Stomach (tissue), 9 donors: ENCODE results near the gene NDUFAF3. TPM values are rescaled to one million over a fixed set of nuclear protein-coding genes. Genes with fewer than 3 reads are reported as not detected.

Experiments
- DNase-seq, 2 donors: peaks; one replicate each; pipeline versions ENCODE4 v3.0.0 to v3.0.0-alpha.2; 2013 to 2019
- H3K27ac ChIP-seq, 5 donors: fragments of 200-600 bp in 4 of 5; sonication (generic) in 4 of 5; one replicate each; pipeline ENCODE4 v1.5.1; 2013 to 2019; ENCODE audit warnings: mild to moderate bottlenecking in 1 of 5, moderate library complexity in 1 of 5
- H3K27me3 ChIP-seq, 3 donors: fragments of 200-600 bp; sonication (generic); one replicate each; pipeline ENCODE4 v1.5.1; 2017 to 2019; ENCODE audit warnings: mixed run types in 1 of 3
- H3K36me3 ChIP-seq, 4 donors: fragments of 200-600 bp; sonication (generic); 1 replicate in 3 of 4; 2 replicates in 1 of 4; pipeline ENCODE4 v1.5.1; 2016 to 2019
- H3K4me1 ChIP-seq, 4 donors: fragments of 200-600 bp; sonication (generic); one replicate each; pipeline ENCODE4 v1.5.1; 2016 to 2019
- H3K4me3 ChIP-seq, 4 donors: fragments of 200-600 bp; sonication (generic) in 3 of 4; one replicate each; pipeline ENCODE4 v1.5.1; 2016 to 2019; ENCODE audit warnings: mild to moderate bottlenecking in 1 of 4
- H3K9me3 ChIP-seq, 4 donors: fragments of 200-600 bp; sonication (generic); one replicate each; pipeline ENCODE4 v1.5.1; 2016 to 2019
- EP300 ChIP-seq: sonication (generic); formaldehyde crosslinking; IDR thresholded peaks from one replicate; pipeline ENCODE4 v1.6.1; 2017; ENCODE audit warnings: antibody characterized with exemption
- POLR2A ChIP-seq, 4 donors: fragments of 450-650 bp; IDR thresholded peaks; one replicate each; pipeline ENCODE4 v1.6.1; 2016; ENCODE audit warnings: antibody characterized with exemption in 4 of 4, control low read depth in 2 of 4, mild to moderate bottlenecking in 1 of 4, moderate library complexity in 1 of 4
- POLR2AphosphoS5 ChIP-seq, 3 donors: sonication (generic); formaldehyde crosslinking; IDR thresholded peaks; one replicate each; pipeline ENCODE4 v1.6.1; 2016; ENCODE audit warnings: antibody characterized with exemption in 3 of 3
- WGBS, 5 donors: extraction: QIAGEN DNeasy Blood & Tissue Kit in 3 of 5; methylation state at CpG; one replicate each; pipeline versions ENCODE4 v1.1.5 to v1.1.7; 2013 to 2018; 5-methylcytosine and 5-hydroxymethylcytosine counted together
- intact Hi-C: fragments of 100-400 bp; cut with DNase I; formaldehyde crosslinking; loops from one replicate; pipeline ENCODE4 v1.15.1; 2023; ENCODE audit warnings: low total_unique reads
- polyA plus RNA-seq, 3 donors: library from polyadenylated mRNA; stranded (reverse); fragments of 200-250 nt; gene quantifications; one replicate each; pipeline ENCODE4 v1.2.3, GENCODE V29; 2013
- total RNA-seq, 5 donors: library from RNA; depleted of rRNA; stranded (reverse); fragments of >200 nt; gene quantifications; one replicate each; pipeline versions ENCODE4 v1.1.0 to v1.2.3, GENCODE V29; 2014 to 2016
- TF ChIP-seq, protein P1 (sequence below), 7 experiments: fragments of 450-650 bp in 4 of 7; fragments of 200-600 bp in 3 of 7; sonication (generic) in 3 of 7; IDR thresholded peaks; one replicate each; pipeline ENCODE4 v1.5.1; 2016 to 2019; ENCODE audit warnings: antibody characterized with exemption in 7 of 7, control low read depth in 2 of 7, mild to moderate bottlenecking in 1 of 7
- donor health status: healthy with polysubstance abuse.
- donor health status: Bipolar disorder and iron deficiency.
- donor health status: healthy.

Gene NDUFAF3
- total and polyA plus RNA-seq, 8 donors = 41.3 to 105 (median 61.3) TPM

DNA sequence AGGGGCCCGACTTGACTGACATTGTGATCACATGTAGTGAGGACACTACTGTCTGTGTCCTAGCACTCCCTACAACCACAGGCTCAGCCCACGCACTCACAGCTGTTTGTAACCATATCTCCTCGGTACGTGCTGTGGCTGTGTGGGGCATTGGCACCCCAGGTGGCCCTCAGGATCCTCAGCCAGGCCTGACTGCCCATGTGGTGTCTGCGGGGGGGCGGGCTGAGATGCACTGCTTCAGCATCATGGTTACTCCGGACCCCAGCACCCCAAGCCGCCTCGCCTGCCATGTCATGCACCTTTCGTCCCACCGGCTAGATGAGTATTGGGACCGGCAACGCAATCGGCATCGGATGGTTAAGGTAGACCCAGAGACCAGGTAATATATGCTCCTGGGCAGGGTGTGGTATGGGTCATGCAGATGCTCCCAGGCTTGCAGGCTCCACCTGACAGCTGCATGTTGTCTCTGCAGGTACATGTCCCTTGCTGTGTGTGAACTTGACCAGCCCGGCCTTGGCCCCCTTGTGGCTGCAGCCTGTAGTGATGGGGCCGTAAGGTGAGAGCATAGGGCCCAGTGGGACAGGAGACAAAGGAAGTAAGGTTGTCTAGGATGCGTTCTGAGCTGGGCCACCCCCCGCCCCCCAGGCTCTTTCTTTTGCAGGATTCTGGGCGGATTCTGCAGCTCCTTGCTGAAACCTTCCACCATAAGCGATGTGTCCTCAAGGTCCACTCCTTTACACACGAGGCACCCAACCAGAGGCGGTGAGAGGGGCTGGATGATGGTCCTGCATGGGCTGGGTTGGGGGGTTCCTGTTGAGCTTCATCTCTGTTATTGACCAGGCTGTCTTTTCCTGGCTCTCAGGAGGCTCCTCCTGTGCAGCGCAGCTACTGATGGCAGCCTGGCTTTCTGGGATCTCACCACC, 7.9 kb upstream of the NDUFAF3 start:
- Histone ChIP-seq H3K4me1 (peaks cover 26 to 67% (median 52%) of the 10 kb centered on the region in 4 donors), H3K27ac (no peak overlapping the region), H3K36me3 (peaks cover 22 to 66% (median 57%) of the 10 kb centered on the region in 4 donors), H3K4me3 (no peak overlapping the region), H3K9me3 (no peaks in the 10 kb centered on the region), H3K27me3 (no peaks in the 10 kb centered on the region)
- intact Hi-C loops = no loop called here
- TF ChIP-seq POLR2A (IDR thresholded peaks at IDR 0.05) = no peak
- no peak for TF ChIP-seq EP300
- TF ChIP-seq POLR2AphosphoS5 (IDR thresholded peaks at IDR 0.05) = no peak
- TF ChIP-seq, protein P1, sequence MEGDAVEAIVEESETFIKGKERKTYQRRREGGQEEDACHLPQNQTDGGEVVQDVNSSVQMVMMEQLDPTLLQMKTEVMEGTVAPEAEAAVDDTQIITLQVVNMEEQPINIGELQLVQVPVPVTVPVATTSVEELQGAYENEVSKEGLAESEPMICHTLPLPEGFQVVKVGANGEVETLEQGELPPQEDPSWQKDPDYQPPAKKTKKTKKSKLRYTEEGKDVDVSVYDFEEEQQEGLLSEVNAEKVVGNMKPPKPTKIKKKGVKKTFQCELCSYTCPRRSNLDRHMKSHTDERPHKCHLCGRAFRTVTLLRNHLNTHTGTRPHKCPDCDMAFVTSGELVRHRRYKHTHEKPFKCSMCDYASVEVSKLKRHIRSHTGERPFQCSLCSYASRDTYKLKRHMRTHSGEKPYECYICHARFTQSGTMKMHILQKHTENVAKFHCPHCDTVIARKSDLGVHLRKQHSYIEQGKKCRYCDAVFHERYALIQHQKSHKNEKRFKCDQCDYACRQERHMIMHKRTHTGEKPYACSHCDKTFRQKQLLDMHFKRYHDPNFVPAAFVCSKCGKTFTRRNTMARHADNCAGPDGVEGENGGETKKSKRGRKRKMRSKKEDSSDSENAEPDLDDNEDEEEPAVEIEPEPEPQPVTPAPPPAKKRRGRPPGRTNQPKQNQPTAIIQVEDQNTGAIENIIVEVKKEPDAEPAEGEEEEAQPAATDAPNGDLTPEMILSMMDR (IDR thresholded peaks at IDR 0.05) = peak in 5 of 7 experiments; percentile 32 to 60 (median 45)
- peak; percentile 66 to 69 for DNase-seq
- WGBS, 5 donors = 79 to 85% (median 83%) methylated on average over 16 to 24 of the region's 24 CpGs

DNA sequence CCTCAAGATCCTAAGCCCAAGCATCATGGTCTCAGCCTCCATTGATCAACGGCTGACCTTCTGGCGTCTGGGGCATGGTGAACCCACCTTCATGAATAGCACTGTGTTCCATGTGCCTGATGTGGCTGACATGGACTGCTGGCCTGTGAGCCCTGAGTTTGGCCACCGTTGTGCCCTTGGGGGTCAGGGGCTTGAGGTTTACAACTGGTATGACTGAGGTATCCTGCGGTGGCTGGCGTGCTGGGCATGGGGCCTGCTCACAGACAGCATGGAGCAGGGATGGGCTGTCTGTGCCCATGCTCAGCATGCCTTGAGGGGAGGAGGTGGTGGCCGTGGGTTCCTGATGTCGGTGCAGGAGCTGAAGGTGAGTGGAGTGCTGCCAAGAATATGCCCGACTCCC, 6.8 kb upstream of the NDUFAF3 start:
- H3K9me3 ChIP-seq = no peaks in the 10 kb centered on the region
- TF ChIP-seq EP300 (no peak), POLR2AphosphoS5 (IDR thresholded peaks at IDR 0.05) (no peak), POLR2A (IDR thresholded peaks at IDR 0.05) (no peak)
- TF ChIP-seq, protein P1 (IDR thresholded peaks at IDR 0.05) = no peak
- intact Hi-C loops = no loop called here
- DNase-seq = peak in 1 of 2 donors; percentile 3
- no peaks in the 10 kb centered on the region for H3K27me3 ChIP-seq
- H3K4me1 ChIP-seq = peaks cover 36 to 68% (median 58%) of the 10 kb centered on the region in 4 donors
- no peak overlapping the region for H3K27ac ChIP-seq
- H3K4me3 ChIP-seq = no peak overlapping the region
- H3K36me3 ChIP-seq = peaks cover 22 to 59% (median 57%) of the 10 kb centered on the region in 4 donors
- WGBS, 5 donors = 78 to 85% (median 80%) methylated on average over 6 to 8 of the region's 8 CpGs

- TF ChIP-seq, protein P1 (IDR thresholded peaks at IDR 0.05) = no peak
- no peak for TF ChIP-seq POLR2A (IDR thresholded peaks at IDR 0.05)
- no peak for TF ChIP-seq POLR2AphosphoS5 (IDR thresholded peaks at IDR 0.05)
- no peak for TF ChIP-seq EP300
- 61 to 89% (median 80%) methylated on average over 6 of the region's 6 CpGs for WGBS, 5 donors
- Histone ChIP-seq H3K27ac (no peak overlapping the region), H3K36me3 (peaks cover 22 to 59% (median 57%) of the 10 kb centered on the region in 4 donors), H3K4me1 (peaks cover 42 to 75% (median 64%) of the 10 kb centered on the region in 4 donors), H3K9me3 (no peaks in the 10 kb centered on the region), H3K27me3 (no peaks in the 10 kb centered on the region), H3K4me3 (no peak overlapping the region)
- DNase-seq = no peak
- intact Hi-C loops = no loop called here
These were observed 6.2 kb upstream of the NDUFAF3 start for GRCh38 chr3:49015765-49016164.

GRCh38 chr3:49016414-49017228, 5.3 kb upstream of the NDUFAF3 start:
- WGBS, 5 donors = 83 to 86% (median 85%) methylated on average over 5 to 6 of the region's 6 CpGs
- Histone ChIP-seq H3K27me3 (no peaks in the 10 kb centered on the region), H3K36me3 (peaks cover 22 to 53% (median 52%) of the 10 kb centered on the region in 4 donors), H3K27ac (peak overlapping the region in 3 of 5 donors; percentile 75 to 88 (median 86)), H3K4me3 (no peak overlapping the region), H3K9me3 (no peaks in the 10 kb centered on the region), H3K4me1 (peaks cover 39 to 67% (median 64%) of the 10 kb centered on the region in 4 donors)
- intact Hi-C loops = no loop called here
- no peak for TF ChIP-seq POLR2A (IDR thresholded peaks at IDR 0.05)
- peak in 1 of 2 donors; percentile 7 for DNase-seq
